Measurements from ENCODE around the gene CNTRL. TPM values are rescaled to one million over a fixed set of nuclear protein-coding genes. Genes with fewer than 3 reads are reported as not detected.

CNTRL gene
- total RNA-seq, 1 donor from 2014 or later = 23.3 TPM

DNA sequence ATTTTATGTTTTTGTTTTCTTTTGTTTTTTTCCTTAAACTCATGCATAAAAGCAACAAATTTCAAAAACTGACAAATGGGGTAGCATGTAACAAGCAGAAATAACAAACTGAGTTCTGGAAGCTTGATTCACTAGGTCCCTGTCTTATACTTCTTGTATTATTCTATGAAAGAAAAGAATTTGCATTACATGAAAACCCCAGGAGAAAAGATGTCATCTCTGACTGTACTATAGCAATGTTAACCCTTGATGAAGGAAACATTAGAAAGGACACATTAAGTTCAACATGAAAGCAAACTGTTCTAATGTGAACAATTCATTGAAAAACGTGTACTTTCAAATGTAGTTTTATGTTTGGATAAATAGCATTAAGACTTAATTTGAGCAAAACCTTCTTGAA, 117.8 kb downstream of the CNTRL start:
- DNase-seq (ENCODE audit: low spot score in 2 of 2, unreplicated experiment in 2 of 2) = no peak
- Mint-ChIP-seq H3K27ac (peak overlapping the region; percentile 6), H3K4me3 (no peak overlapping the region), H3K36me3 (no peaks in the 10 kb centered on the region), H3K27me3 (ENCODE audit: low read depth) (no peaks in the 10 kb centered on the region), H3K9me3 (no peaks in the 10 kb centered on the region), H3K4me1 (peaks cover 52% of the 10 kb centered on the region)
- TF ChIP-seq, protein P1, sequence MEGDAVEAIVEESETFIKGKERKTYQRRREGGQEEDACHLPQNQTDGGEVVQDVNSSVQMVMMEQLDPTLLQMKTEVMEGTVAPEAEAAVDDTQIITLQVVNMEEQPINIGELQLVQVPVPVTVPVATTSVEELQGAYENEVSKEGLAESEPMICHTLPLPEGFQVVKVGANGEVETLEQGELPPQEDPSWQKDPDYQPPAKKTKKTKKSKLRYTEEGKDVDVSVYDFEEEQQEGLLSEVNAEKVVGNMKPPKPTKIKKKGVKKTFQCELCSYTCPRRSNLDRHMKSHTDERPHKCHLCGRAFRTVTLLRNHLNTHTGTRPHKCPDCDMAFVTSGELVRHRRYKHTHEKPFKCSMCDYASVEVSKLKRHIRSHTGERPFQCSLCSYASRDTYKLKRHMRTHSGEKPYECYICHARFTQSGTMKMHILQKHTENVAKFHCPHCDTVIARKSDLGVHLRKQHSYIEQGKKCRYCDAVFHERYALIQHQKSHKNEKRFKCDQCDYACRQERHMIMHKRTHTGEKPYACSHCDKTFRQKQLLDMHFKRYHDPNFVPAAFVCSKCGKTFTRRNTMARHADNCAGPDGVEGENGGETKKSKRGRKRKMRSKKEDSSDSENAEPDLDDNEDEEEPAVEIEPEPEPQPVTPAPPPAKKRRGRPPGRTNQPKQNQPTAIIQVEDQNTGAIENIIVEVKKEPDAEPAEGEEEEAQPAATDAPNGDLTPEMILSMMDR (IDR thresholded peaks at IDR 0.05; ENCODE audit: unreplicated experiment) = no peak

DNA sequence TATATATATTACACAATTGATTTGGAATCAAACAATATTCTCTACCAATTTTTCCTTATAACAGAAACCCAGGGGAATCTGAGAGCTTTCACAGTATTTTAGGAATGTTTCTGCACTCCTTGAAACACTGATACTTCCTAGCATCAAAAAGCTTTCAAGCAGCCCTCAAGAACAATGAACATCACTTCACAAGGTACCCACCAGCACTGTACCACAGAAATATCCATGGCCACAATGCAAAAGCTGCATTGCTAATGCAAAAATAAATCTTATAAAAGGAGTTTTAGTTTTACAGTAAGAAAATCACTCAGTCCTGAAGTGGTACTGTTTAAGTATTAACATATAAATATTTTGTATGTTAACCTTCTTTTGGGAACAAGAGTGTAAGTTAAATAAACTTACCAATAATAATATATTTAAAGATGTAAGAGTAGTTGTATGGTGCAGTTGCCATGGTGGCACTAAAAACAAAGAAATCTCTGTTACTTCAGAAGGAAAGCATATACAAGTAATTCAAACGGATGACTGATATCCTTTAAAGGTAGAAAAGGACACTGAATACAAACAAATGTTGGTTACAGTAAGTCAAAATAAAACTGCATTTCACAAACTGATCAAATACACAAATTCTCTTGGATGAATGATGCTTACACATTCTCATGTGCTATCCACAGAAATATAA, 118.3 kb downstream of the CNTRL start:
- TF ChIP-seq, protein P1 (IDR thresholded peaks at IDR 0.05; ENCODE audit: unreplicated experiment) = no peak
- Mint-ChIP-seq H3K27me3 (ENCODE audit: low read depth) (no peaks in the 10 kb centered on the region), H3K4me1 (peaks cover 51% of the 10 kb centered on the region), H3K9me3 (no peaks in the 10 kb centered on the region), H3K4me3 (no peak overlapping the region), H3K36me3 (no peaks in the 10 kb centered on the region), H3K27ac (peak overlapping the region; percentile 64)
- DNase-seq (ENCODE audit: low spot score in 2 of 2, unreplicated experiment in 2 of 2) = no peak

DNA sequence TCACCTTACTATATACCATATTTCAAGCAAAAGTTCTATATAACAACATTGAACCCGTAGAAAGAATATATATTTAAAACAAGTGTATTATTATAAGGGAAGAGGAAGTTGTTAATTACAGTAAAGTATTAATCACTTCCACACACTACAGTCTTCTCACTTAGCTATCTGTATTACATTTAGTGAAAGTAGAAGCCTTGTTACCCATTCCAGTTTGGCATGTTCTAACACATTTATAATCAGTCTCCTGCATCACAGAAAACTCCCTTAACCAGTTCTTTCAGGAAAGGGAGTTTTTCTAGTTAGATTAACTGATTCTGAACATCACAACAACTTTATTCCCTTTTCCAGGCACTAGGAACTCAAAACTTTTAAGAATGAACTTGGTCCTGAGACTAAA, 120.0 kb downstream of the CNTRL start:
- Mint-ChIP-seq H3K9me3 (no peaks in the 10 kb centered on the region), H3K36me3 (no peaks in the 10 kb centered on the region), H3K27me3 (ENCODE audit: low read depth) (no peaks in the 10 kb centered on the region), H3K4me3 (no peak overlapping the region), H3K27ac (peak overlapping the region; percentile 82), H3K4me1 (peaks cover 61% of the 10 kb centered on the region)
- no peak for DNase-seq (ENCODE audit: low spot score in 2 of 2, unreplicated experiment in 2 of 2)
- TF ChIP-seq, protein P1 (IDR thresholded peaks at IDR 0.05; ENCODE audit: unreplicated experiment) = no peak

DNA sequence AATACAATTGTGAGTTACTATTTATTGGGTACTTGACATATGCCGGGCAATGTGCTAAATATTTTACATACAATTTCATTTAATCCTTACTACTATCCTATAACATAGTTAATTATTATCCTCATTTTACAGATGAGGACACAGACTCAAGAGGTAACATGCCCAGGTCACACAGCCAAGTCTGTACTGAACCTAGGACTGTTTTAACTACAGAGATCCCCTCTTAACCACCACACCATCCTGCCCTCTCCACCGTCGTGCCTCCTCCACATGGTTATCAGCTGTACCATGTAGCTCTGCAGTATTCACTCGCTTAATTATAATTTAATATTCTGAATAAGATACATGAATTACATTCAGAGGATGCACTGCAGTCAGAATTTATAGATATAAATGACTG, 121.6 kb downstream of the CNTRL start:
- H3K27ac Mint-ChIP-seq = peak overlapping the region; percentile 45

DNA sequence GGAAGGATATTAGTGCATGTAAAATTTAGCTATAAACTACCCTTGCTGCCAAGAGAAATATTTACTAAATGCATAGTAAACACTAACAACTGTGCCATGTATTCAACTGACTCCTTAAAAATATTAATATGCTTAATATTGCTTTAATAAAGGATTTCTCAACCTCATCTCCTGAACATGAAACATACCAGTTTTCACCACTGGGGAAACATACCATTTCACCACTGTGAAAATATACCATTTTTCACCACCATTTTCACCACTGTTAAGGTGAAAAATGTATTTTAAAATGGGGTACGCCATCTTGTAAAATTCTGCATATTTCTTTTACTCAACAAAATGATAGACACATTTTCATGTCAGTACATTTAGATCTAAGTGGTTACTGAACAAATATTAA, 122.4 kb downstream of the CNTRL start:
- Mint-ChIP-seq H3K4me1 (peaks cover 71% of the 10 kb centered on the region), H3K4me3 (no peak overlapping the region), H3K27ac (no peak overlapping the region), H3K9me3 (no peaks in the 10 kb centered on the region), H3K27me3 (ENCODE audit: low read depth) (no peaks in the 10 kb centered on the region), H3K36me3 (no peaks in the 10 kb centered on the region)
- no peak for DNase-seq (ENCODE audit: low spot score in 2 of 2, unreplicated experiment in 2 of 2)
- TF ChIP-seq, protein P1 (IDR thresholded peaks at IDR 0.05; ENCODE audit: unreplicated experiment) = peak; percentile 47

More for the DNA sequence above, 121.6 kb downstream of the CNTRL start:
- Mint-ChIP-seq H3K4me3 (no peak overlapping the region), H3K9me3 (no peaks in the 10 kb centered on the region), H3K4me1 (peaks cover 68% of the 10 kb centered on the region), H3K36me3 (no peaks in the 10 kb centered on the region), H3K27me3 (ENCODE audit: low read depth) (no peaks in the 10 kb centered on the region)
- TF ChIP-seq, protein P1 (IDR thresholded peaks at IDR 0.05; ENCODE audit: unreplicated experiment) = no peak
- no peak for DNase-seq (ENCODE audit: low spot score in 2 of 2, unreplicated experiment in 2 of 2)
